Sigmoid colon (tissue), 4 donors: ENCODE results near the gene TKT.

Source experiments
- EP300 ChIP-seq, 4 donors: sonication (generic); formaldehyde crosslinking; IDR thresholded peaks; one replicate each; pipeline ENCODE4 v1.6.1; 2017; ENCODE audit warnings: antibody characterized with exemption in 4 of 4
- POLR2A ChIP-seq, 2 donors: fragments of 450-650 bp; IDR thresholded peaks; one replicate each; pipeline ENCODE4 v1.6.1; 2016; ENCODE audit warnings: antibody characterized with exemption in 2 of 2, mild to moderate bottlenecking in 2 of 2, moderate library complexity in 2 of 2
- TF ChIP-seq, protein P1 (sequence below), 4 experiments: fragments of 450-650 bp in 3 of 4; fragments of 200-600 bp in 1 of 4; IDR thresholded peaks; one replicate each; pipeline ENCODE4 v1.5.1; 2016 to 2019; ENCODE audit warnings: antibody characterized with exemption in 4 of 4, mild to moderate bottlenecking in 3 of 4, moderate library complexity in 2 of 4

GRCh38 chr3:53182764-53183355 is 73.0 kb downstream of the TKT start:
- TF ChIP-seq, protein P1, sequence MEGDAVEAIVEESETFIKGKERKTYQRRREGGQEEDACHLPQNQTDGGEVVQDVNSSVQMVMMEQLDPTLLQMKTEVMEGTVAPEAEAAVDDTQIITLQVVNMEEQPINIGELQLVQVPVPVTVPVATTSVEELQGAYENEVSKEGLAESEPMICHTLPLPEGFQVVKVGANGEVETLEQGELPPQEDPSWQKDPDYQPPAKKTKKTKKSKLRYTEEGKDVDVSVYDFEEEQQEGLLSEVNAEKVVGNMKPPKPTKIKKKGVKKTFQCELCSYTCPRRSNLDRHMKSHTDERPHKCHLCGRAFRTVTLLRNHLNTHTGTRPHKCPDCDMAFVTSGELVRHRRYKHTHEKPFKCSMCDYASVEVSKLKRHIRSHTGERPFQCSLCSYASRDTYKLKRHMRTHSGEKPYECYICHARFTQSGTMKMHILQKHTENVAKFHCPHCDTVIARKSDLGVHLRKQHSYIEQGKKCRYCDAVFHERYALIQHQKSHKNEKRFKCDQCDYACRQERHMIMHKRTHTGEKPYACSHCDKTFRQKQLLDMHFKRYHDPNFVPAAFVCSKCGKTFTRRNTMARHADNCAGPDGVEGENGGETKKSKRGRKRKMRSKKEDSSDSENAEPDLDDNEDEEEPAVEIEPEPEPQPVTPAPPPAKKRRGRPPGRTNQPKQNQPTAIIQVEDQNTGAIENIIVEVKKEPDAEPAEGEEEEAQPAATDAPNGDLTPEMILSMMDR (IDR thresholded peaks at IDR 0.05): no peak
- TF ChIP-seq POLR2A (IDR thresholded peaks at IDR 0.05): no peak
- no peak for TF ChIP-seq EP300 (IDR thresholded peaks at IDR 0.05)
